A673 (cell line): ENCODE results near the gene CAMK2G.

Experiments
- EZH2 ChIP-seq: fragments of 200-600 bp; sonication (generic); IDR thresholded peaks from 2 replicates; pipeline ENCODE4 v1.6.1; 2017; ENCODE audit warnings: borderline replicate concordance, low read depth, mild to moderate bottlenecking, mixed read lengths, antibody characterized with exemption, low read length; ENCODE audit not compliant: poor library complexity, severe bottlenecking
- TF ChIP-seq, protein P1 (sequence below): fragments of 300-800, 200-600 bp; sonication (generic); conservative IDR thresholded peaks from 2 replicates; pipeline ENCODE4 v1.5.1; 2017; ENCODE audit warnings: low read depth, mild to moderate bottlenecking, antibody characterized with exemption, low read length, moderate library complexity, mixed read lengths

GRCh38 chr10:73854310-73854709 lies 20.0 kb downstream of the CAMK2G start:
- TF ChIP-seq, protein P1, sequence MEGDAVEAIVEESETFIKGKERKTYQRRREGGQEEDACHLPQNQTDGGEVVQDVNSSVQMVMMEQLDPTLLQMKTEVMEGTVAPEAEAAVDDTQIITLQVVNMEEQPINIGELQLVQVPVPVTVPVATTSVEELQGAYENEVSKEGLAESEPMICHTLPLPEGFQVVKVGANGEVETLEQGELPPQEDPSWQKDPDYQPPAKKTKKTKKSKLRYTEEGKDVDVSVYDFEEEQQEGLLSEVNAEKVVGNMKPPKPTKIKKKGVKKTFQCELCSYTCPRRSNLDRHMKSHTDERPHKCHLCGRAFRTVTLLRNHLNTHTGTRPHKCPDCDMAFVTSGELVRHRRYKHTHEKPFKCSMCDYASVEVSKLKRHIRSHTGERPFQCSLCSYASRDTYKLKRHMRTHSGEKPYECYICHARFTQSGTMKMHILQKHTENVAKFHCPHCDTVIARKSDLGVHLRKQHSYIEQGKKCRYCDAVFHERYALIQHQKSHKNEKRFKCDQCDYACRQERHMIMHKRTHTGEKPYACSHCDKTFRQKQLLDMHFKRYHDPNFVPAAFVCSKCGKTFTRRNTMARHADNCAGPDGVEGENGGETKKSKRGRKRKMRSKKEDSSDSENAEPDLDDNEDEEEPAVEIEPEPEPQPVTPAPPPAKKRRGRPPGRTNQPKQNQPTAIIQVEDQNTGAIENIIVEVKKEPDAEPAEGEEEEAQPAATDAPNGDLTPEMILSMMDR = no peak
- TF ChIP-seq EZH2 = no peak
